Measurements from ENCODE around the gene NPPA.

- no peak for TF ChIP-seq POLR2A (IDR thresholded peaks at IDR 0.05; ENCODE audit: low read length)
- no peak for TF ChIP-seq GATA1 (IDR thresholded peaks at IDR 0.05; ENCODE audit: low read depth, low read length)
These were observed 9.1 kb upstream of the NPPA start for GRCh38 chr1:11856698-11857097.
